Limb (tissue), 2 donors: ENCODE measurements around the gene SMC1A.
"Not testable (repeated sequence)": the region's sequence is repeated elsewhere in the genome, so short reads cannot be mapped to it uniquely, and the experiment has no call there.

Experiments
- DNase-seq, 2 donors: peaks; one replicate each; pipeline ENCODE4 v3.0.0-alpha.2; 2016; ENCODE audit errors: extremely low spot score in 2 of 2

SMC1A gene

GRCh38 chrX:53422086-53422860, at the start of gene SMC1A:
Gene SMC1A (minus strand): TSS chrX:53422654. CDS start chrX:53422600, 54 bp downstream.
- peak; percentile 91 to 96 for DNase-seq

- no peak for DNase-seq
Observed at GRCh38 chrX:53471346-53471745, 48.9 kb upstream of the SMC1A start.

DNA sequence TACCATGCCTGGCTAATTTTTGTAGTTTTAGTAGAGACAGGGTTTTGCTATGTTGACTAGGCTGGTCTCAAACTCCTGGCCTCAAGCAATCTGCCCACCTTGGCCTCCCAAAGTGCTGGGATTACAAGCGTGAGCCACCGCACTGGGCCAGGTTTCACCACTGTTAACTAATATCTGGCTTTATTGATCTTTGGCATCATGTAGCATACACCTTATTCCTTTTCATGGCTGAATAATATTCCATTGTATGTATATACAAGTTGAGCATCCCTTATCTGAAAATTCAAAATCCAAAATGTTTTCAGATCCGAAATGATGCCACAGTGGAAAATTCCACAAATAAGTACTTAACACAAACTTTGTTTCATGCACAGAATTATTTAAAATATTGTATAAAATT, 46.2 kb upstream of the SMC1A start:
- not testable (repeated sequence) for DNase-seq

- DNase-seq: no peak
Observed at GRCh38 chrX:53458082-53458481, 35.6 kb upstream of the SMC1A start.

DNA sequence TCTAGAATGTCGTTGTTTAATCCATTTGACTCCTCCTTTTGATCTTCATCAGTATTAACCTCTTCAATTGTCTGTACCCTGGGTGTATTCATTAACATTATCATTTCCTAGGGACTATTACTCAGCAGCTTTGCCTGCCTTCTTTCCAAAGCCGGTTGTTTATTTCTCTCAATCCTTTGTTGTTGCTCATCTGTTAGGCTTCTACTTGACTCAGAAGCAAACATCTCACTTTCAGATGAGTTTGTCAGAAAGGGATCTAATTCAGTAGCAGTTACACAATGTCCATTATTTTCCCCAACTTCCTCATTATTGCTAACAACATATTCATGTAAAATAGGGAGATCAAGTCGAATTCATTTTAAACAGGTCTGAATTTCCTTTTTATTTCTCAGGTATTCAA, 33.8 kb upstream of the SMC1A start:
- DNase-seq: no peak

- no peak for DNase-seq
Observed at GRCh38 chrX:53452812-53453211, 30.4 kb upstream of the SMC1A start.

DNA sequence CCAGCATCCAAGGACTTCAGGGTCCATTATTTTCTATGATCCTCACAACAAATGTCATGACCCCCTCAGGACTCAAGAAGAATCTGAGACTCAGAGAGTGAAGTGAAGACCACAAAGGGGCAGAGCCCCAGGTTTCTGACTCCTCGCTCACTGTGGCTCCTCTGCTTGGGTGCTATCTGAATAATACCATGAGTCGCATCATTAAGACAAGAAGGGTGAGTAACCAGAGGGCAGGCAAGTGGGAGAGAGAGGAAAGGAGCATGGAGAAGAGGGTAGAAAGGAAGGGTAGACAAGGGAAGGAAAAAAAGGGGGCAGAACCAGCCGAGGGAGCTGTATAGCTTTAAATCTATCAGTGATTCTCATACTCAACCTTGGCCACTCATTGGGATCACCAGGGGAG, 27.2 kb upstream of the SMC1A start:
- no peak for DNase-seq

DNA sequence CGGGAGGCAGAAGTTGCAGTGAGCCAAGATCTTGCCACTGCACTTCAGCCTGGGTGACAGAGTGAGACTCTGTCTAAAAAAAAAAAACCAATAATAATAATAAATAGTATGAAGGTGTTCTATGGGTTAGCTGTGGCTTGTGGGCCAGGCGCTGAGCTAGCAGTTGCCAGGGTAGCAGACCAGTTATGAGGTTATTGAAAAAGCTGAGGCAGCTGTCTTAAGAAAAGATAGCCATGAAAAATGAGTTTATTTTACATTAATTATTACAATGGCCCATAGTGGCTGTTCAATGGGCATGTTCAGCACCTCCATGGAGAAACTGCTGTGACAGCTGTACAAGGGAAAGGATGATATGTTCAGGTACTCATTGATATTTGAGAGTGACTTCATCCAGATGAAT, 25.0 kb upstream of the SMC1A start:
- DNase-seq: no peak

DNA sequence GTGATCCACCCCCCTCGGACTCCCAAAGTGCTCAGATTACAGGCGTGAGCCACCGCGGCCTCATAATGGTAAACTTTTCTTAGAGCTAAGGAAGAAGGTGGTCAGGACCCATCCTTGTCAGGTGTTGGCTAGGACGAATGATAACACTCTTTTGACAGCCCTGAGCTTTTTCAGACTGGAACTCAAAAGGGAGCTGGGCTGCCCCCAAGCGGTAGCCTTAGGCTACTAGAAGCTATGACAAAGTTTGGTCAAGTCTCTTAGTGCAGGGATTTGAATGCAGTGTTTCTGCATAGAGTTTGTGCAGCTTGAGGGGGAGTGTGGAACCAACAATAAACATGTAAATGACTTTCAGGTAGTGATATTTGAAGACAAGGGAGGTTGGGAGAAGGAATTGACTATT, 23.5 kb upstream of the SMC1A start:
- peak in 1 of 2 donors; percentile 31 for DNase-seq

- DNase-seq: no peak
Observed at GRCh38 chrX:53442322-53442631, 19.8 kb upstream of the SMC1A start.

DNA sequence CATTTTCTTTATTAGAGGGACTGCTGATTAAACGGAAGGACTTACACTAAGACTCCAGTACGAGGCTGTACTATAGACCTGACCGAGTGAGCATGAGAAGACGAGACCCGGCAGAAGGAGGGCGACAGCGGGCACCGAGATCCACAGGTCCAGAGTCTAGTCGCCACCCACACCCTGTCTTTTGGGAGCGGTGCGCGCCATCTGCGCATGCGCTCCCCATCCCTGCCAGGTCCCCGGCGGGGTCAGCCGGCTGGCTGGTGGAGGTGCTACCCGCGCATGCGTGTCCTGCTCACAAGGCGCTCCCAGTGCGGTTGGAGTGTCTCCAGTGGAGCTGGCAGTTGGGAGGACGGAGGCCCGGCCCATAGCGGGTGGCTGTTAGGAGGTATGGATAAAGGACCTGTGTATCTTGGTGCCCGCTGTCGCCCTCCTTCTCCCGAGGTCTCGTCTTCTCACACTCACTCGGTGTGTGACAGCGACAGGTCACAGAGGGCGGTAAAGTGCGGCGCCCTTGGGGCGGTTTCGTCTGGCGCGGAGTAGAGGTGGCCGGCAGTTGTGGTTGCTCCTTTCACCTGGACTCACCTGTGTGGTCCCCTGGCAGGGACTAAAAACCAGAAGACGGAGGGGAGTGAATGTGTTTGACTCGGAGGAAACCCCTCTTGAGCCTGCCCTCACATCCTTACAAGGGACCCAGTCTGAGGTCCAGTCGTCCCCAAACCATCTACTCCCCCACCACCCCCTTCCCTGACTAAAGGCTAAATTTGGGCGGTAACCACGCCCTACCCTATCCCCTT, 19.3 kb upstream of the SMC1A start:
- peak; percentile 5 to 77 for DNase-seq

DNA sequence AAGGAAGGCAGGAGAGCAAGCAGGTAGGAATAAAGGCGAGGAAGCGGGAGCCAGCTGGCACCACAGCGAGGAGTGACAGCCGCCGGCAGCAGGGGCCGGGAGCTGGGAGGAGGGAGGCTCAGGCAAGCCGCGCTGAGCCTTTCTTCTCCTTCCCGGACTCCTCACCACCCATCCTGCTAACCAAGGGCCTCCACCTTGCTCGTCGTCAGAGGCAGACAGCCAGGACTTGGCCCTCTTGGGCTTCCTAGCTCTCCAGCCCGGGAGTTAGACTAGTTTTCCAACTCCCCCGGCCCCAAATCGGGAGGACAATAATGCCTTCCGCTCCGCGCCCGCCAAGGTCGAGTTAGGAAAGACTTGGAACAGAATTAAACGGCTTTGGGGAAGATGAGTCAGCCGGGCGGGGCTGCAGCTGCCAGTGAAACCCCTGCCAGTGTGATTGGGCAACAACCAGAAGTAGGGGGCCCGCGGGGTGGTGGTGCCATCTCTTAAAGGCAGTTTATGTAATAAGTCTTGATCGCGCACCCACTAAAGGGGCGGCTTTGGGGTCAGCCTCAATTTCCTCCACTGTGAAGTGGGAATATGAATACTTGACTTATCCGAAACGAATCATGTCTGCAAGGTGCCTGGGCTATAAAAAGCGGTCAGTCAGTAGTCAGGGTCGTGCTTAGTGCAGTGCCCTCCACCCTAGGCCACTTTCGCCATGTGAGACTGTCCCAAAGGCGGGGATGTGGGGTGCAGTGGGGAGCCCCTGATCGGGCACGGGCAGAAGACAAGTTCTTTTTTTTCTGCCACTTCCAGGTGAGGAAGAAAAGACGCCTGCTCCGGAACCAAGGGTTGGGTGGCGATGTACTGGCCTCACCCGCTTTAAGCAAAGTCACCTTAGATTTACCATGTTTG, 18.4 kb upstream of the SMC1A start:
- peak in 1 of 2 donors; percentile 36 for DNase-seq

GRCh38 chrX:53440101-53440500, 17.6 kb upstream of the SMC1A start:
- DNase-seq: no peak

GRCh38 chrX:53438832-53439230, 16.4 kb upstream of the SMC1A start:
- no peak for DNase-seq

GRCh38 chrX:53438174-53438831, 15.8 kb upstream of the SMC1A start:
- DNase-seq: no peak

- no peak for DNase-seq
Observed at GRCh38 chrX:53437206-53437605, 14.8 kb upstream of the SMC1A start.

DNA sequence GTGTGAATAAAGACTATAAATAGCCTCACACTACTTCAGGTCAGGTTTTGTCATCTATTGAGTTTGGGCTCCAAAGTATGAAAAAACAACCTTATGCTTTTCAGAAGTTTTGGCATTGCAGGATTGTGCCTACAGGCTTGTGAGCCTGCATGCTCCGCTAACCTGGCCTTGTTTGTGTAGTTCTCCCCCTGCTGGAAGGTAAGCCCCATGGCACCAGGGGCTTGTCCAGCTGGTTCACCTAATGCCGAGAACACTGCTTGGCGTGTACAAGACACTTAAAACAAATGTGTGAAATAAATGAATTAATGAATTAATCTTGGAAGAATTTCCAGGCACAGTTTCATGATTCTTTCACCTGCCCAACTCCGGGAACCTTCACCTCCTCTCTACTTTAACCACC, 13.5 kb upstream of the SMC1A start:
- DNase-seq: peak; percentile 38 to 57

DNA sequence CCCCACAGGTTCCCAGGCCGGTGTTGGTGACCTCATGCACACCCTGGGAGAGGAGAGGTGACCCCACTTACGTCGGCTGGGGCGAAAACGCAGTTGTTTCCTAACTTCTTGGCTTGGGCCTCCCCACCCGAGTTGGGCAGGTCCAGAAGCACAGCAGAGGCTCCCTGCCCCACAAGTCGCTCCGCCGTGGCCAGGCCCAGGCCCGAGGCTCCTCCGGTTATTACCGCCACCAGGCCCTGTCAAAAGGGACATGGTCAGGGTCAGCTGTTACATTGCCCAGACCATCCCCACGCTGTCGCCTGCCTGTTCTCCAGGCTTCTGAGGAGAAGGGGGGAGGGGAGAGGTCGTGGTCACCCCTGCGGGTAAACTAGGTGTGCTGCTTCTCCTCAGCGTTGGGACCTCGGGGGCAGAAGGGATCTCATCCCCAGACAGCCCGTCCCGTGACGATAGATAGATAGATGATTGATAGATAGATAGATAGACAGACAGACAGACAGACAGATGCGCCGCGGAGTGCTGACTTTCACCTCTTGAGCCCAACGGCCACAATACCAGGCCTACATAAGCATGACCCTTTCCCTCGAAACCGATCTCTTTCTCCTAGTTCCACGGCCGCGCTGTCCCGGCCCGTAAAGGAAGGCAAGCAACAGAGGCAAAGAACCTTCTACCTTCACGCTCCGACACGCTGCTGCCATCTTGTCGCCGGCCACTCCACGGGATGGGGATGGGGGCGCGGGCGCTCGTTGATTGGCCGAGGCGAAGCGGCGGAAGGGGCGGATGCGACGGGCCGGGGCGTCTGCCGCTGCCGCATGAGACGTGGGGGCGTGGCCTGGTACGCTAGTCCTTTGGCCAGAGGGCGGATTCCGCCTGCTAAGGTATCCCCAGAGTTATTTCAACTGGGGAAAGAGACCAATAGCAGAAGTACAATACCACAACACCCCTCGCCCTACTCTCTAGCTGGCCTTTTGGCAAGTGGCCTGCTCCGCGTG, 11.5 kb upstream of the SMC1A start, which contains the start of gene HSD17B10:
Gene HSD17B10 (minus strand): TSS at position 720 of the 989 bp plus-strand sequence. CDS start 25 bp downstream, at position 695.
- peak; percentile 85 to 89 for DNase-seq

DNA sequence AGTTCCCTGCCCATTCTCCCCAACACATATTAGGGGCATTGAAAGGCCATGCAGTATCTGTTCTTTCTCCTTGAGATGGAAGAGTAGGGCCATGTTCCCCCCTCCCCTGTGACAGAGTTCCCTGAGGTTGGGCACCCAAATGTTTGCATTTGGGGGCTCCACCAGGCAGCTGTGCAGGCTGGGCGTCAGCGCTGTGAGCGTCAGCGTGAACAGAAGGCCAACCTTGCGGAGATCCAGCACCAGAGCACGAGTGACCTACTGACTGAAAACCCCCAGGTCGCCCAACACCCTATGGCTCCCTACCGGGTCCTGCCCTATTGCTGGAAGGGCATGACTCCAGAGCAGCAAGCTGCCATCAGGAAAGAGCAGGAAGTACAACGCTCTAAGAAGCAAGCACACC, 7.8 kb upstream of the SMC1A start:
- DNase-seq: no peak

- DNase-seq: no peak
Observed at GRCh38 chrX:53429755-53430154, 7.3 kb upstream of the SMC1A start.
